EH (cell line): ENCODE data around the gene ACACA.
A peak's percentile ranks its signal among the peaks of the same experiment; 100 is the strongest.

Experiments used
- DNase-seq: peaks from one replicate; pipeline ENCODE4 v3.0.0-alpha.2; 2015; ENCODE audit warnings: low read depth

Gene ACACA

GRCh38 chr17:37231887-37232286 is 174.7 kb downstream of the ACACA start:
- DNase-seq: no peak

DNA sequence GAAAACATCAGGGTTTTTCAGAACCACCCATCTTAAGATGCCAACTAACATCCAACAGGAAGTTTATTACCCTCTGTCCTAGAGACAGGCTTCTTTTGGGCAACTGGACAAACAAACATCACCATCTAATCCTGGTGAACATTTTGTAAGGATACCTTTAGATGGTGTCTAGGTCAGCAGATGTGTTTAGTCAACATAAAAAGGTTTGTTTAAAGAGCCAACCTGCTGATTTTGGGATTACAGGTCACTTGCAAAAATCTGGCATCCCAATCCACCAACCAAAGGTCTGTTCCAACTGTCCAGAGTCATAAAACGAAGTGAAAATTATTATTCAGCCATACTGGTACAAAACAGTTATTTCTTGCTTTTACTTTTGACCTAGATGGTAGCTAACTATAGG is 176.0 kb downstream of the ACACA start:
- DNase-seq: no peak

GRCh38 chr17:37225465-37225864 is 181.2 kb downstream of the ACACA start:
- DNase-seq: no peak

GRCh38 chr17:37221865-37222264 is 184.8 kb downstream of the ACACA start:
- DNase-seq: no peak

DNA sequence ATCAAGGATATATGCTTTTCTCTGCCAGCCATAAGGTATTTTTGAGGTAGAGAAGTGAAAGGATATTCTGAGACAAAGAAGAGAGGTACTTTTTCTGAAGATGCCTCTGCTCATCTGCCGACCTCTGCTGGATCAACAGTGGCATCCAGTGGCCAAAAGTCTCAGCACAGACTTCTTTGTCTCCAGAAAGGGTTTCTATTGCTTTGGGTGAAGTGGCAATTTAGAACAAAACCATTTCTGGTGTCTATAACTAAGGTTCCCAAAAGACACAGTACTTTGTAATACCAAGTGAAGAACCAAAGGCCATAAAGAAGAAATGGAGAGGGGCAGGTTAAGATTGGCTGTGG is 186.1 kb downstream of the ACACA start:
- DNase-seq: peak; percentile 56

GRCh38 chr17:37219876-37220606 is 186.6 kb downstream of the ACACA start:
- no peak for DNase-seq

- no peak for DNase-seq
These were observed 187.8 kb downstream of the ACACA start for GRCh38 chr17:37218849-37219248.

GRCh38 chr17:37214416-37214815 is 192.2 kb downstream of the ACACA start:
- DNase-seq: no peak

DNA sequence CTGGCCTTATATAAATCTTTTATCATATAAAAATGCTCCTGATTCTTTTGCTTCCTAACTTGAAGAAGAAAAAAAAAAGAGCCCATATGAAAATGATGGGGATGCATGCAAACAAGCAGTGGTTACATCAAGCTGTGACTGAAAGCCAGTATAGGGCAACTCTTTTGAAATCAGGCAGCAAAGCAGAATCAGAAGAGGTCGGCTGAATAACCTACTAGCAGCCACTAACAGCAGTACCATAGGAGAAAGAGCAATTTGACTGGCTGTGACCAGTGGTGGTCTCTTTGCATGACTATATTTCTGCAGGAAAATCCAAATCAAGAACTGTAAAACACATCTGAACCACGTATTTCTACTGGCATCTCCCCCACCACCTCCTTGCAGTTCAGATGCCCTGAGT is 192.7 kb downstream of the ACACA start:
- no peak for DNase-seq

- peak; percentile 9 for DNase-seq
These were observed 194.5 kb downstream of the ACACA start for GRCh38 chr17:37212179-37212578.

DNA sequence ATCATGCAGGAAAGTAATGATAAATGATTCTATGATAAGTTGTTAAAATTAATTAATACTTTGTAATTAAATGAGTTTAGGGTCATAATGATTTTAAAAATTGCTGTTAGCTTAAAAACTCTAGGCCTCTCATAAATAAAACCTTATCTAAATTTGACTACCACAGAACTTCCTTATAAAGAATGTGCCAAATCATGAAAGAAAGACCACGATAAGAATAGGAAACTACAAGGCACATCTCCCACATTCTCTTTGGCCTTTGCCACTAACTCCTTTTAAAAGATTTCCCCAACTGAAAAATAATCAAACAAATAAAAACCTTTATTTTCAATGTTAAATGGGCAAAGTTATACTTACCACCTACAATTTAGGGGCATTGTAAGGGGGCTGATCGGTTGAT is 195.5 kb downstream of the ACACA start:
- no peak for DNase-seq

GRCh38 chr17:37207103-37207502 is 199.5 kb downstream of the ACACA start:
- no peak for DNase-seq

GRCh38 chr17:37206299-37206698 is 200.3 kb downstream of the ACACA start:
- no peak for DNase-seq

- DNase-seq: no peak
These were observed 206.1 kb downstream of the ACACA start for GRCh38 chr17:37200497-37200896.

- no peak for DNase-seq
These were observed 209.3 kb downstream of the ACACA start for GRCh38 chr17:37197336-37197735.

DNA sequence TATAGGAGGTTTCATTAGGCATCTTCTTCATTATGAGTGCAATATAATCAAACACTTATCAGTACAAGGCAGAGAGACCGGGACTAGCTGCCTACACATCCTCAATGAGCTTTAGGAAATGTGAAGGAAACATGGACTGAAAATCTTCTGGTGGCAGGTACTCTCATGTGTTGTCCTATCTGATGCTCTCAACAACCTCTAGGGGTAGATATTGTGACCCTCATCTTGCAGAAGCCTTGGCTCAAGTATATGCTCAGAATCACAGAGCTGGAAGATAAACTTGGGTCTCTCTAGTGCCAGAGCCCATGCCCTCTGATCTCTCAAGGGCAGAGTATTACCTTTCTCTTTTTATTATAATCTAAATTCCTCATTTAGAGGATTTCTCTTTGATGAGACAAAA is 212.4 kb downstream of the ACACA start:
- no peak for DNase-seq

- peak; percentile 74 for DNase-seq
These were observed 215.4 kb downstream of the ACACA start for GRCh38 chr17:37191219-37191618.

DNA sequence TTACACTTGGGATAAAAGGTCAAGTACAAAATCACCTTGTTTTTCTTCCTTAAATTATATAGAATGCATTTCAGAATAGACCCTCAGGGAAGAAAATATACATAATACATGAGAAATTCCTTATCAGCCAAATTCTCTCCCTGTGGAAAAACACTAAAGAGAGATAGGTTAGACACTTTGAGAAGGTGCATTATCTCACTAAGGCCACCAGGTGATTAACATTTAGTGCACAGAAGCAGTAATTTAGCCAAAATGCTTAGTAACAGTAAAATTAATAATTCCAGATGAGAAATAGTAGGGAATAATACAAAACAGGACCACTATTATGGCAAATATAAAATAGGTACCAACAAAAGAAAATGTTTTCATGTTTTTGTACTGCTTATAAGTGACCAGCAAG is 216.1 kb downstream of the ACACA start:
- DNase-seq: no peak

DNA sequence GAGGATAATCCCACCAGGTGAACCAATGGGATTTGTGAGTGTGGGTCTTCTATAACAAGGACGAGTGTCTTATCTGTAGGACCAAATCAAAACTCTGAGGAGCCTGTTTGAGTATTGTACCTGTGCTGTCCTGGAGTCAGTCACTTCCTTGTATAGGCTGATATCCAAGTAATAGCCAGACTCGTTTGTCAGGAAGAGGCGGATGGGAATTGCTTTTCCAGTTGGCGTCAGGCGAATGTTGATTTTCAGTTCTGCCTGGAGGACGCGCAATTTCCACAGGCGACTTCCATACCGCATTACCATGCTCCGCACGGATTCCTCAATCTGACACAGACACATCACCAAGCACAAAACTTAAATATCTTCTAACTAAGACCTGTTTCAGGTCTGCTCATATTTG is 218.5 kb downstream of the ACACA start:
- no peak for DNase-seq

DNA sequence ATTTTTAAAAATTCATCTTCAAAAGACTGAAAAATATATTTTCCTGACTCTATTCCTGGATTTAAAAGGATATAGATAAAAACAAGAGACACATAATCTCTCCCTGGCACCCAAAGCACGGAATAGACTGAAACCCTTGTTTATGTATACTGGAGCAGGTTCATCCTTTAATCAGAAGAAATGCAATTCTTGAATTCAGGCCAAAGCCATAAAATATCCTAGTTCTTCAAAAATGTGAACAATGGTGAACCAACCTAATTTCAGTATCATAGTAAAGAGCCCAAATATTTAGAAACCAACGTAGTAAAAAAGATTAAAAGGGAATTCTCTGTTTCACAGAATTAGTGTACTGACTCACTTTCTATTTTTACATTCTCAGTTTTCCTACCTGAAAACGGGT is 219.4 kb downstream of the ACACA start:
- DNase-seq: peak; percentile 70

DNA sequence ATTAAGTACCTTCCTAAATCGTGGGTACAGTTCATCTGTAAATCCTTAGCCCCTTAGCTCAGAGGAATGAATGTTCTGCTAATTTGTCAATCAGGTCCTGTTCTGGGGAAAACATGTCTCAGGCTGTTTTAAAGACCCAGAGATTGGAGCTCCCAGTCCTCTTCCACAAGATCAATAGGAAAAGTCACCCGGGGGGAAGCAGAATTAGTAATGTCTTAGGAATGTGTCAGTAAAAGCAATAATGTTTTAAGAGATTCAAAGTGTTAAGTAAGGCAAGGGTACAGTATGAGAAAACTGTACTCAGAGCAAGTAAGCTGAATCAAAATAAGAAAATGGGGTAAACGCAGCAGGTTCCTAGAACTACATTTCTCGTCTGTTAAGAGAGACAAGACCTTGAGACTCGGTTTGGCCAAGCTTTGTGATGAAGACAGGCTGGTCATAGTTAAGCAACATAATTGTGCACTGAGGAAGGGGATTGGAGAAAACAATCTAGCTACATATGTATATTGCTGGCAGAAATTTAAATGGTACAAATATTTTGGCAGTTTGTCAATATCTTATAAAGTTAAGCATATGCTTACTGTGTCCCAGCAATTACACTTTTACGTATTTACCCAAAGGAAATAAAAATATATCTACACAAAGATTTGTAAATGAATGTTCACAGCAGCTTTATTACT is 223.7 kb downstream of the ACACA start:
- peak; percentile 56 for DNase-seq

GRCh38 chr17:37180376-37180775 is 226.3 kb downstream of the ACACA start:
- no peak for DNase-seq

- DNase-seq: peak; percentile 79
These were observed 226.7 kb downstream of the ACACA start for GRCh38 chr17:37179893-37180292.
